GM11168 (cell line): ENCODE data around the gene GPC6.

Experiments used
- in situ Hi-C: fragments of 300-500 bp; cut with MboI; formaldehyde crosslinking; loops from one replicate; pipeline ENCODE4 v1.12.0; 2022; ENCODE audit warnings: low sequenced_read_pairs; ENCODE audit not compliant: unreplicated experiment

The GPC6 gene

GRCh38 chr13:93714171-93714570 is 487.6 kb downstream of the GPC6 start:
- in situ Hi-C loops, result no loop called here

DNA sequence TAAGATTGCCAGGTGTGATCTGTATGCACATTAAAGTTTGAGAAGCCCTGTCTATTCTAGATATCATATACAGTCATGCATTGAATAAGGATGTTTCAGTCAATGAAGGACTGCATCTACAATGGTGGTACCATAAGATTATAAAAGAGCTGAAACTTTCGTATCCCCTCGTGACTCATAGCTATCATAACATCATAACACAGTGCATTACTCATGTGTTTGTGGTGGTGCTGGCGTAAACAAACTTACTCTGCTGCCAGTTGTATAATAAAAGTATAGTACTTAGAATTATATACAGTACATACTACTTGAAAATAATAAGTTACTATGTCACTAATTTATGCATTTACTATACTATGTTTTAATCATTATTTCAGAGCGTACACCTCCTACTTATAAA is 489.3 kb downstream of the GPC6 start:
- in situ Hi-C loops, result no loop called here

DNA sequence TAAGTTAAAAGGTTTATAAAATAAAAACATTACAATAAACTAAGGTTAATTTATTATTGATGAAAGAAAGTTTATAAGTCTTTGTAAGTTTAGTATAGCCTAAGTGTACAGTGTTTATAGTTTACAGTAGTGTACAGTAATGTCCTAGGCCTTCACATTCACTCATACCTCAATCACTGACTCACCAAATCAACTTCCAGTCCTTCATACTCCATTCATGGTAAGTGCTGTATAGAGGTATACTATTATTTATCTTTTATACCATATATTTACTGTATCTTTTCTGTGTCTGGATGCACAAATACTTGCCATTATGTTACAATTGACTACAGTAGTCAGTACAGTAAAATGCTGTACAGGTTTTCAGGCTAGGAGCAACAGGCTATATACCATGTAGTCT is 490.0 kb downstream of the GPC6 start:
- in situ Hi-C loops, result no loop called here

DNA sequence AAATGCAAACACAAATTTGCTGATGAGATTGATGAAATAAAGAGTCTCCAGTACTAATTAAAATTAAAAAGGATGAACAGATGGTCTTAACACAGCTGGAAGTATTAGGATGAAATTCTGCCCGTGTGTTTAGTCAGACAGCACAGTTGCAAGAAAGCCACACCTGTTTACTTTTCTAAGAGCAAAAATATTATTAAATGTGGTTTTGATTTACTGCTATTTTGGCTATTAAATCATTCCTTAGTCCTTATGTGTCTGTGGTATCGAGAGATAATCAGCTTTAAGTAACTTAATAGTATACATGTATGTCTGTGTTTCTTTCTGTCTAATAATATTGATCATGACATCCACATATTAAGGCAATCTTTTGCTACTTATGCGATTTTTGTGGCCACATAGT is 494.9 kb downstream of the GPC6 start:
- in situ Hi-C loops, result no loop called here

DNA sequence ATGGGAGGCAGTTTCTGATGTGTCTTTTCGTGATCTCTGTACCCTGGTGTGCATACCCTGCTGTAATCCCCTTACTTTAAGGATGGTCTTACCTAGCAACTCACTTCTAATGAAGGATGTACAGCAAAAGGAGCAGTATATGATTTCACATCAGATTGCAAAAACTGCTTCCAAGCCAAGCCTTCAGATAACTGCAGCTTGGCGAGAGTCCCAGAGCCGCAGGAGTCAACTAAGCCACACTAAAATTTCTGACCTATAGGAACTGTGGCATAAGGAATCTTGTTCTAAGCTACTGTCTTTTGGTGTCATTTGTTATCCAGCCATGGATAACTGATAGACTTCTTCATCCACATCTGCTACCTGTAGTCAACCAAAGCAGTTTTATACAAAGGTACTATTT is 496.7 kb downstream of the GPC6 start:
- in situ Hi-C loops, result no loop called here

GRCh38 chr13:93724187-93724586 is 497.6 kb downstream of the GPC6 start:
- in situ Hi-C loops, result no loop called here

DNA sequence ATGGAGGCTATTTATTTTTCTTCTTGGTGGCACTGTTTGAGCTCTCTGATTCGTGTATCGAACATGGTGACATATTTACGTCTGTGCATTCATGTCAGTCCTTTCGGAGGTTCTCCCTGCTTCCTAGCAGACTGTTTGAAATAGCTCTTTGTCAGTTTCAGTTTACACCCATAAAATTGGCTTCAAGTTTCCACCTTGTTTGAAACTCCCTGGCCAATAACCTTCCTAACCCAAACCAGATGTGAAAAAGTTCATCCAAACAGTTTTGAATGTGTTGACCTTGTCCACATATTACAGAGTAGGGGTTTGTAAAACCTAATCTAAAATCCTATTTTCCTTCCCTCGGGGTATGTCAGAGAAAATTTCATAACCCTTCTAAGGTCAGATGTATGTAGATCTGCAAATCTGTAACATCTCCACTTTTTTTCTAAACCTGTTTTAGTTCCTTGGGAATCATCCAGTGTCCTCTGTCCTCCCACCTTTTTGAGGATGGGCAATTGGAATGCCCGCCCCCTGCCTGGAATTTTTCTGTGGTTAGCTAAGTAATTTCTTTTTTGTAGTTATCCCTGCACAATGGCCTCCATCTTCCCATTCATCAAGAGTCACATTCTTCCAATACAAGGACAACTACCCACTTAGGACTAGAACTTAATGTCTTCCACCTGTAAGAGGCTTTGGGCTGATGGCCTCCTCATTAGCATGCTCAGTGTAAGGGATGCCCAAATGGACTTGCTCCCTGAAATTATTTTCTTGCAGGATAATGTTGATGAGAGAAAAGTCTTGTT is 499.8 kb downstream of the GPC6 start:
- in situ Hi-C loops, result no loop called here

GRCh38 chr13:93727211-93728141 is 500.9 kb downstream of the GPC6 start:
- in situ Hi-C loops, result no loop called here

DNA sequence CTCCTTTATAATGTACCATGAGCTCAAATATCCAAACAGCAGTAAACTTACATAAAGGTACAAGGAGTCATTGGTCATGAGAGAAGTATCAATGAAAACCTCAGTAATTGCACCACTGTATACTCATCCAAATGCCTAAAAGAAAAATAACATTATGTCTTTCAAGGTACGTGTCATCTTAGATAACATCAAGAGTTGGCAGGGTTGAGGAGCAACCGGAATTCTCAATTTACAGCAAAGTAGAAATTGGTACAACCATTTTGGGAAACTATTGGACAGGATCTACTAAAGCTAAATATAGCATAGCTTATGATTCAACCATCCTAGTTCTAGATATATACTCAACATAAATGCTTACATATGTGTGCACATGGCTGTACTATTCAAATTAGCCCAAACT is 502.8 kb downstream of the GPC6 start:
- in situ Hi-C loops, result no loop called here

- in situ Hi-C loops, result no loop called here
Observed at GRCh38 chr13:93730780-93731179, 504.2 kb downstream of the GPC6 start.

DNA sequence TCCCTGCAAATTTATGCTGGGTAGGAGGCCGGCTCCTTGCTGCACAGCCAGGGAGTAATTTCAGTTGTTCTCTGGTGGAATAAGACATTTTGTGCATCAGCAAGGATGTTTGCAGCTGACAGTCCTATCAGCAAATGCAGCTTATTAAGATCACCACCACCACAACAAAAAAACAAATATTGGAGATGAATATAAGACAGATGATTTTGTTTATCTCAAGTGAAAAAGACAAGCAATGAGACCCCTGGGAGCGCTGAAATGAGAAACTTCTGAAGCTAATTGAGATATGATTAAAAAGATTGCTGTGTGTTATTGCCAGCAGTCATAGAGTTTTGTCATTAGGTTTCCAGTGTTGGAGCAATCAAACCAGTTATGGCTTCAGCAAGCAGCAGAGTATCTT is 505.6 kb downstream of the GPC6 start:
- in situ Hi-C loops, result no loop called here

- in situ Hi-C loops, result no loop called here
Observed at GRCh38 chr13:93736081-93736480, 509.5 kb downstream of the GPC6 start.

DNA sequence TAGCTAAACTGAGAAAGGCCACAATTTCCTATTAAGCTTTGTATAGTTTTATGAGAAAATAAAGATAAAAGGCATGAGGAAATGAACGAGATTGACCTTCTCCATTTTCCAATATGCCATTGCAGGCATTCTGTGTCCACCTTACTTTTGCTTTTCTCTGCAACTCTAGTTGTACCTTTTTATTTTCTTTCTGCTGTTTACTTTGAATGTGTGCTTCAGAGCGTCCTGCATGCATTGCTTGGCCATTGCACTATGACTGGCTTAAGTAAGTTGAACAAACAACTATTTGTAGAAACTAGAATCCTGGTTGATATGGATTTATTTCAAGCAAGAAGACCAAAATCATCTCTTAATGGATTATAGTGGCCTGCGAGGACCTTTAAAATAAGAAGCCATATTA is 510.3 kb downstream of the GPC6 start:
- in situ Hi-C loops, result no loop called here

GRCh38 chr13:93740334-93740733 is 513.7 kb downstream of the GPC6 start:
- in situ Hi-C loops, result no loop called here

GRCh38 chr13:93744033-93744432 is 517.4 kb downstream of the GPC6 start:
- in situ Hi-C loops, result no loop called here

GRCh38 chr13:93744886-93745285 is 518.3 kb downstream of the GPC6 start:
- in situ Hi-C loops, result no loop called here

DNA sequence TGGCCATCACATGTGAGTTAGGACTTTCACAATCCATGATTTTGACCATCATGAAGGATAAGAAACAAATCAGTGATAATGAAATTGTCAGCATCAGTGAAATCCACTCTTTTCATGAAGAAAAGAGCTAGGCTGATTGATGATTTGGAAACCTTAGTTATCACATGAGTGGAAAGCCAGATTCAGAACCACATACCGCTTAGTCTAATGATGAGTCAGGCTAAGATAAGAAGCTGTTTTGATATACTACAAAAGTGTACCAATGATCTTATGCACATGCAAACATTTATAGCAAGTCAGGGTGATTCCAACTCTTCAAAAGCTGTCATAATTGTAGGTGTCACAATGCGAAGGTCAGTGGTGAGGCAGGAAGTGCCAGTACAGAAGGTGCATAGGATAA is 519.3 kb downstream of the GPC6 start:
- in situ Hi-C loops, result no loop called here

GRCh38 chr13:93746589-93746988 is 520.0 kb downstream of the GPC6 start:
- in situ Hi-C loops, result no loop called here

- in situ Hi-C loops, result no loop called here
Observed at GRCh38 chr13:93750676-93751075, 524.1 kb downstream of the GPC6 start.

- in situ Hi-C loops, result no loop called here
Observed at GRCh38 chr13:93751117-93751516, 524.5 kb downstream of the GPC6 start.

DNA sequence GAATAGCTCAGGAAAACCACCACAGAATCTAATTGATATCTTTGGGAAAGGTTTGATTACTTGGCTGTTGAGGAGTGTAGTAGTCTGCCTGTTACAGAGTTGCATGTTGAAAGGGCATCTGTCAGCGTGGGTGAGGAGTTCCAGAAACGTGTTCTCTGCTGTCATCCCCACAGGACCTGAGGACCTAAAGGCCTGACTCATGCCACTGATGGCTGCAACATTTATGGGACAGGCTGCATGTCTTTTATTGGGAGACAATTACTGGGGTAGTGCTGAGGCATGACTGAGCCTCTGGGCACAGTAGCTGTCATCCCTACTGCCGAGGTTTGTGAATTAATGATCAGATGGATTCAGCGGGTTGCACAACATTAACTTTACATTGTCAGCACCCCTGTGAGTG is 525.9 kb downstream of the GPC6 start:
- in situ Hi-C loops, result no loop called here
